GF-D8 (cell line): Measurements from ENCODE around the gene MPIG6B.

Experiments
- DNase-seq: peaks from one replicate; lab custom pipeline; 2025; lab: John Stamatoyannopoulos, UW

The MPIG6B gene

DNA sequence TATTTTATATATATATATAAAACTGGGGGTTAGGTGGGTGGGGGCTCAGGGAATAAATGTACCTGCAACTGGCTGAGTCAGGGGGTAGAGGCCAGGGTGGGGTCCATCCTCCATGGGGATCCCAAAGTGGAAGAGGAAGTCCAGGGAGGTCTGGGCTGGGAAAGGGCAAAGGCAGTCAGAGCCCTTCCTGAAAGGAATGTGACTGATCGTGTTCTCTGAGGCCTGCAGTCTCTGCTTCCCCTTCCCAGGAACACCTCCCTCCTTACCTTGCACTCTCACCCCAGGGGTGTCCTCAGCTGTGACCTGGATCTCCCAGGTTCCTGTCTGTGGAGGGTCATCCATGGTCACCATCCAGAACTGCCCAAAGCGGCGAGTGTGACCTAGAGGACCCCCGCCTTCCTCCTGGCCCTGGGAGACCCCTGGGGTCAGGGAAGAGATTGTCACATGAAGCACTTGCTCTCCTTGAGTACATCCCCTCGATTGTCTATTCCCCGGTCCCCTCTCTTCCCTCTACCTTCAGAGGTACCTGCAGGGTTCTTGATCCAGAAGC is 44.0 kb downstream of the MPIG6B start:
- DNase-seq = no peak

DNA sequence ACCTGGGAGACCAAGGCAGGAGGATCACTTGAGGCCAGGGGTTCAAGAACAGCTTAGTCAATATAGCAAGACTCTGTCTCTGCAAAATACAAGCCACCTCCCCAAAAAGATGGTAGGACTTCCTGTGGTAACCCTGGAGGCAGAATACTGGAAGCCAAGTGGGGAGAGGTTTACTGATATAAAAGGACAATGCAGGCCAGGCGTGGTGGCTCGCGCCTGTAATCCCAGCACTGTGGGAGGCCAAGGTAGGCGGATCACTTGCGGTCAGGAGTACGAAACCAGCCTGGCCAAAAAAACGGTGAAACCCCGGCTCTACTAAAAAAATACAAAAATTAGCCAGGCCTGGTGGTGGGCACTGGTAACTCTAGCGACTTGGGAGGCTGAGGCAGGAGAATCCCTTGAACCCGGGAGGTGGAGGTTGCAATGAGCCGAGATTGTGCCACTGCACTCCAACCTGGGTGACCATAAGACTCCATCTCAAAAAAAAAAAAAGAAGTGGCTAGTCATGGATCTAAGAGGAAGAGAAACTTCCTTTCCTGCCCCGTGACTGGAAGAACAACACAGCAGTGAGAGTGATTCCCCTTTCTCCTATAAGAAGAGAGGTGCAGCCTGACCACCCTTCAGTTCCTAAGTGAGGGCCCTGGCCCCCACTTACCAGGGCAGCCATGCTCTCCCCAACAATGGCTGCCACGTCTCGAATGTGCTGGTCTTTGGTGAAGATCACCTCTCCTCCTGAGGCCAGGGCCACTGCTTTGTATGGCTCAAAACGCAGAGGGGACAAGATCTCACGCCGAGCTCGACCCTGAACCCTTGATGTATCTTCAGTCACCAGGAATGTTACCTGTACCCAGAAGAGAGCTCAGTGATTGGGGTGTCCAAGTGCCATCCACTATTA is 45.4 kb downstream of the MPIG6B start:
- DNase-seq = peak; percentile 0

DNA sequence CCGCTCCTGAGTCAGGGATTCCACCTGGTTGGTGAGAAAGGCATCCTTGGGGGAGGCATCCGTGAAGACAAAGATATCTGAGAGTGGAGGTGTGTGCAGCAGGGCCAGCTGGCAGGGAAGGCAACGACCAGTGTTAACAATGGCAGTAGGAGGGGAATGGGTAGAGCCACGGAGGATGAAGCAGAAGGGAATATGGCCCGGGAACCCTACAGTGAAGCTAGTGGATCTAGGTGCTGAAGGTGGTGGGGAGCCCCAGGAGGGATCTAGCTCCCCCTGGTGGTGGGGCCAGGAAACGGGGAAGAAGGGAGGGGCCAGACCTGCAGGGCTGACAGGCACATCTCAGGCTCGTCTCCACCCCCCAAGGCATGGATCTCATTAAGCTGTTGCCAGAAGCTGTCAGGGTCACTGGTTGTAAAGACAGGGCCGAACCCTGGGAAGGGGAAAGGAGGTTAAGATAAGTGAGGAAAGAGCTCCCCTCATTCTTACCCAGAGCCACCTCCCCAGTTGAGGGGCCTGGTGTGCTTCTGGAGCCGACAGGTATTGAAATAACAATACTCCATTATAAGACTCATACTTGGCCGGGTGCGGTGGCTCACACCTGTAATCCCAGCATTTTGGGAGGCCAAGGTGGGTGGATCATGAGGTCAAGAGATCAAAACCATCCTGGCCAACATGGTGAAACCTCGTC is 46.7 kb downstream of the MPIG6B start:
- peak; percentile 18 for DNase-seq

DNA sequence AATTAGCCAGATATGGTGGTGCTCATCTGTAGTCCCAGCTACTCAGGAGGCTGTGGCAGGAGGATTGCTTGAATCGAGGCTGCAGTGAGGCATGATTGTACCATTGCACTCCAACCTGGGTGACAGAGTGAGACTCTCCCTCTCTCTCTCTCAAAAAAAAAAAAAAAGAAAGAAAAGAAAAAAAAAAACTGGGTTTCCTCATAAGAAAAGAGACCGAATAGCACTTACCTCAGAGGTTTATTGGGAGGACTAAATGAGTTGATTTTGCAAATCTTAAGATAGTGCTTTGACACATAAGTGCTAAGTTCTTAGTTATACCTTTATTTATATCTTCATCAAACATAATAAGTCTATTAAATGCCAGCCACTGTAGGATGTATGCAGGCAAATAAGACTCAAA is 47.7 kb downstream of the MPIG6B start:
- DNase-seq = no peak

DNA sequence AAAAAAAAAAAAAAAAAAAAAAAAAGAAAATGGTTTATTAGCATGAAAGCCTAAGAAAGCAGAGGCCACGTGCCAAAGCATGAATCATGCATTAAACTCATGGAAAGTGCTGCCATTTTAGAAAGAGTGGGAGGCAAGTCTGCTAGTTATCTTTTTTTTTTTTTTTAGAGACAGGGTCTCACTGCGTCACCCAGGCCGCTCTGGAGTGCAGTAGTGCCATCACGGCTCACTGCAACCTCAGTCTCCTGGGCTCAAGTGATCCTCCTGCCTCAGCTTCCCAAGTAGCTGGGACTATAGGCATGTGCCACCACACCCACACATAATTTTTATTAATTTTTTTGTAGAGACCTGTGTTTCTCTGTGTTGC is 48.8 kb downstream of the MPIG6B start:
- DNase-seq = no peak

GRCh38 chr6:31775184-31775583 is 52.0 kb downstream of the MPIG6B start:
- DNase-seq = no peak

- no peak for DNase-seq
Measured at GRCh38 chr6:31775633-31776484, 52.7 kb downstream of the MPIG6B start.
